ENCODE results near the gene VSX1.

- TF ChIP-seq CTCF (optimal IDR thresholded peaks at IDR 0.05 in 1 of 3, IDR thresholded peaks at IDR 0.05 in 1 of 3, conservative IDR thresholded peaks at IDR 0.05 in 1 of 3; ENCODE audit: extremely low read depth in 1 of 3, insufficient read depth in 2 of 3, low read length in 3 of 3) (no peak), EZH2 (IDR thresholded peaks at IDR 0.05; ENCODE audit: low read length) (no peak)
Observed at GRCh38 chr20:25057234-25058050, 24.5 kb downstream of the VSX1 start.
